A549 (cell line): ENCODE results near the gene CDX2.

Experiments used
- CEBPB ChIP-seq, 2 experiments: fragments of >200 bp in 1 of 2; sonication (Bioruptor Twin) in 1 of 2; formaldehyde crosslinking in 1 of 2; IDR thresholded peaks; 2 replicates each; pipeline ENCODE4 v1.6.1; 2012 to 2016
- CTCF ChIP-seq: fragments of >200 bp; sonication (Bioruptor Twin); formaldehyde crosslinking; IDR thresholded peaks from 3 replicates; pipeline ENCODE4 v1.5.1; 2016
- EP300 ChIP-seq, 2 experiments: fragments of >200 bp; sonication (Bioruptor Twin); formaldehyde crosslinking; IDR thresholded peaks; 2 replicates in 1 of 2; 3 replicates in 1 of 2; pipeline ENCODE4 v1.6.1; 2016 to 2017
- POLR2A ChIP-seq: IDR thresholded peaks from 2 replicates; pipeline ENCODE4 v1.6.1; 2012; ENCODE audit warnings: mild to moderate bottlenecking, low read length
- REST ChIP-seq: fragments of 200-600 bp; sonication (generic); IDR thresholded peaks from 2 replicates; pipeline ENCODE4 v1.6.1; 2016; ENCODE audit warnings: antibody characterized with exemption, mild to moderate bottlenecking, moderate library complexity
- RNF2 ChIP-seq: fragments of 200-600 bp; sonication (generic); IDR thresholded peaks from 2 replicates; pipeline ENCODE4 v1.6.1; 2016; ENCODE audit warnings: low read depth, mild to moderate bottlenecking, antibody characterized with exemption, moderate library complexity, borderline replicate concordance
- ZNF302 ChIP-seq: fragments of 250-450 bp; sonication (Bioruptor Pico); IDR thresholded peaks from 2 replicates; pipeline ENCODE4 v1.9.0; 2021; ENCODE audit warnings: inconsistent platforms, mild to moderate bottlenecking, moderate library complexity

GRCh38 chr13:28001049-28001448 is 31.9 kb upstream of the CDX2 start:
- no peak for TF ChIP-seq ZNF302 (CRISPR knock-in tag)
- TF ChIP-seq RNF2, result no peak
- no peak for TF ChIP-seq REST
- no peak for TF ChIP-seq CEBPB (IDR thresholded peaks at IDR 0.05)
- TF ChIP-seq POLR2A, result no peak
- no peak for TF ChIP-seq EP300 (IDR thresholded peaks at IDR 0.05)
- no peak for TF ChIP-seq CTCF
